Keratinocyte (primary cell): Measurements from ENCODE around the gene SLFN11. TPM values are rescaled to one million over a fixed set of nuclear protein-coding genes. Genes with fewer than 3 reads are reported as not detected.

Source experiments
- DNase-seq: peaks from one replicate; pipeline ENCODE4 v3.0.0-alpha.2; 2011; ENCODE audit warnings: low read depth, missing footprints, low spot score
- FAIRE-seq: peaks from 2 replicates; lab custom pipeline; 2011; peaks lifted over from hg19 to GRCh38; lab: Jason Lieb, UNC
- H2AFZ ChIP-seq: 2 replicates; pipeline ENCODE4 v1.6.0; 2012; ENCODE audit warnings: low read length, control low read depth, inconsistent platforms; ENCODE audit not compliant: control insufficient read depth
- H3K27ac ChIP-seq: 2 replicates; pipeline ENCODE4 v1.5.1; 2011; ENCODE audit warnings: low read length; ENCODE audit not compliant: control insufficient read depth, insufficient read depth
- H3K27me3 ChIP-seq: 3 replicates; pipeline ENCODE4 v1.6.0; 2011; ENCODE audit warnings: low read length; ENCODE audit not compliant: control insufficient read depth, insufficient read depth; ENCODE audit errors: extremely low read depth
- H3K36me3 ChIP-seq, 2 experiments: 2 replicates in 1 of 2; 3 replicates in 1 of 2; pipeline ENCODE4 v1.5.1; 2011; ENCODE audit warnings: low read length in 2 of 2, mild to moderate bottlenecking in 1 of 2; ENCODE audit not compliant: control insufficient read depth in 2 of 2, insufficient read depth in 2 of 2; ENCODE audit errors: extremely low read depth in 1 of 2
- H3K4me1 ChIP-seq: 3 replicates; pipeline ENCODE4 v1.5.1; 2011; ENCODE audit warnings: low read length; ENCODE audit not compliant: control insufficient read depth, insufficient read depth; ENCODE audit errors: extremely low read depth
- H3K4me2 ChIP-seq: 3 replicates; pipeline ENCODE4 v1.6.0; 2011; ENCODE audit warnings: low read depth, low read length; ENCODE audit not compliant: control insufficient read depth, insufficient read depth; ENCODE audit errors: extremely low read depth
- H3K4me3 ChIP-seq, 3 experiments: fragments of 200-600 bp in 1 of 3; sonication (generic) in 1 of 3; 2 replicates in 2 of 3; 3 replicates in 1 of 3; pipeline ENCODE4 v1.5.1; 2011 to 2016; ENCODE audit warnings: low read length in 3 of 3, mild to moderate bottlenecking in 3 of 3, control low read depth in 2 of 3, inconsistent platforms in 1 of 3, low read depth in 1 of 3, mixed read lengths in 1 of 3, mixed run types in 1 of 3, moderate library complexity in 1 of 3; ENCODE audit not compliant: control insufficient read depth in 2 of 3, insufficient read depth in 2 of 3; ENCODE audit errors: extremely low read depth in 1 of 3
- H3K79me2 ChIP-seq: 2 replicates; pipeline ENCODE4 v1.6.0; 2012; ENCODE audit warnings: low read length; ENCODE audit not compliant: control insufficient read depth, insufficient read depth
- H3K9ac ChIP-seq: 3 replicates; pipeline ENCODE4 v1.6.0; 2011; ENCODE audit warnings: low read length; ENCODE audit not compliant: control insufficient read depth, insufficient read depth; ENCODE audit errors: extremely low read depth
- H3K9me1 ChIP-seq: 3 replicates; pipeline ENCODE4 v1.6.0; 2011; ENCODE audit warnings: low read length; ENCODE audit not compliant: control insufficient read depth, insufficient read depth; ENCODE audit errors: extremely low read depth
- H3K9me3 ChIP-seq: 2 replicates; pipeline ENCODE4 v1.5.1; 2012; ENCODE audit warnings: low read depth, low read length; ENCODE audit not compliant: control insufficient read depth
- H4K20me1 ChIP-seq: 3 replicates; pipeline ENCODE4 v1.6.0; 2011; ENCODE audit warnings: low read length; ENCODE audit not compliant: control insufficient read depth, insufficient read depth; ENCODE audit errors: extremely low read depth
- CTCF ChIP-seq, 3 experiments: IDR thresholded peaks in 1 of 3; conservative IDR thresholded peaks in 1 of 3; optimal IDR thresholded peaks in 1 of 3; 2 replicates in 2 of 3; 3 replicates in 1 of 3; pipeline versions ENCODE3 to v1.5.1; 2011; ENCODE audit warnings: low read length in 3 of 3, mild to moderate bottlenecking in 3 of 3, moderate library complexity in 2 of 3, control low read depth in 1 of 3, inconsistent platforms in 1 of 3; ENCODE audit not compliant: insufficient read depth in 2 of 3; ENCODE audit errors: extremely low read depth in 1 of 3
- EZH2 ChIP-seq: IDR thresholded peaks from one replicate; pipeline ENCODE4 v1.6.1; 2012; ENCODE audit warnings: inconsistent platforms, mild to moderate bottlenecking, low read length, moderate library complexity
- dilution Hi-C: fragments of 300-500 bp; cut with MboI; formaldehyde crosslinking; loops from one replicate; pipeline ENCODE4 v1.7.0; 2020; ENCODE audit warnings: low sequenced_read_pairs; ENCODE audit not compliant: extremely low pct_ligation_motif_present
- polyA plus RNA-seq, 5 experiments: library from polyadenylated mRNA; depleted of rRNA in 3 of 5; stranded (reverse) in 3 of 5; stranded (forward) in 1 of 5; unstranded in 1 of 5; fragments of >200 nt; gene quantifications; 1 replicate in 1 of 5; 2 replicates in 3 of 5; 3 replicates in 1 of 5; pipeline versions ENCODE4 v1.2.1 to v1.2.3, GENCODE V29; 2011 to 2012; ENCODE audit warnings: missing spikeins in 2 of 5, low read depth in 1 of 5, low replicate concordance in 1 of 5

Gene SLFN11
- polyA plus RNA-seq, 1 donor (not counting 4 experiments of a cell fraction or from before 2014, with no cell fraction given): 3.5 TPM

GRCh38 chr17:35371934-35372333 lies 1.5 kb downstream of the SLFN11 start:
- Histone ChIP-seq H2AFZ (no peak overlapping the region), H3K4me3 (no peak overlapping the region), H3K27ac (no peak overlapping the region), H3K9ac (no peak overlapping the region), H3K9me3 (no peaks in the 10 kb centered on the region), H4K20me1 (no peaks in the 10 kb centered on the region), H3K4me2 (no peak overlapping the region), H3K4me1 (peaks cover 3% of the 10 kb centered on the region), H3K27me3 (peaks cover 39% of the 10 kb centered on the region), H3K79me2 (no peaks in the 10 kb centered on the region), H3K9me1 (no peaks in the 10 kb centered on the region), H3K36me3 (no peaks in the 10 kb centered on the region)
- DNase-seq (no peak), FAIRE-seq (no peak)
- dilution Hi-C loops: no loop called here
- no peak for TF ChIP-seq CTCF (optimal IDR thresholded peaks at IDR 0.05 in 1 of 3, IDR thresholded peaks at IDR 0.05 in 1 of 3, conservative IDR thresholded peaks at IDR 0.05 in 1 of 3; ENCODE audit: extremely low read depth in 1 of 3, insufficient read depth in 2 of 3, low read length in 3 of 3)
- no peak for TF ChIP-seq EZH2

- TF ChIP-seq EZH2 (no peak), CTCF (optimal IDR thresholded peaks at IDR 0.05 in 1 of 3, IDR thresholded peaks at IDR 0.05 in 1 of 3, conservative IDR thresholded peaks at IDR 0.05 in 1 of 3; ENCODE audit: extremely low read depth in 1 of 3, insufficient read depth in 2 of 3, low read length in 3 of 3) (no peak)
- Histone ChIP-seq H3K27me3 (peaks cover 24% of the 10 kb centered on the region), H3K27ac (no peak overlapping the region), H3K9me1 (no peaks in the 10 kb centered on the region), H3K4me3 (no peak overlapping the region), H3K9ac (no peak overlapping the region), H4K20me1 (no peaks in the 10 kb centered on the region), H3K4me2 (no peak overlapping the region), H3K9me3 (no peaks in the 10 kb centered on the region), H3K4me1 (no peaks in the 10 kb centered on the region), H2AFZ (no peak overlapping the region), H3K36me3 (no peaks in the 10 kb centered on the region), H3K79me2 (no peaks in the 10 kb centered on the region)
- DNase-seq: no peak
- FAIRE-seq: no peak
- dilution Hi-C loops: no loop called here
Measured at GRCh38 chr17:35368081-35368830, 5.2 kb downstream of the SLFN11 start.
